Measurements from ENCODE around the gene TACC3.

TACC3 gene

GRCh38 chr4:1705732-1706131 is 15.6 kb upstream of the TACC3 start:
- no peak for DNase-seq

GRCh38 chr4:1706358-1706757 is 15.0 kb upstream of the TACC3 start:
- DNase-seq = no peak

DNA sequence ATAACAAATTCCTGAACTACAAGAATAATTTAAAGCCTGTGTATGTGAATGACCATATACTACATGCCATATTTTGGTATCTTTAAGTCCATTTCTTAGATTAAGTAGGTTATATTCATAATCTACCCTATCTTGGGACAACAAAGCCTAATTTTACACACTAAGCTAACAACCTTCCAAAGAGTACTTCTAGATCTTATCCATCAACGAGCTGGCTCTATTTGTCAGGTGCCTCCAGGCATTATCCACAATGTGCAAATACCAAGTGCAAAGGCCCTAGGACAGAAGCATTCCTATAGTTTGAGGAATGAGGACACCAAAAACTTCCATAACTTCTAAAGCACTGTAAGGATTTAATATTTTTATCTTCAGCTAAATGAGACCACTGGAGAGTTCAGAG is 12.7 kb upstream of the TACC3 start:
- DNase-seq = no peak

DNA sequence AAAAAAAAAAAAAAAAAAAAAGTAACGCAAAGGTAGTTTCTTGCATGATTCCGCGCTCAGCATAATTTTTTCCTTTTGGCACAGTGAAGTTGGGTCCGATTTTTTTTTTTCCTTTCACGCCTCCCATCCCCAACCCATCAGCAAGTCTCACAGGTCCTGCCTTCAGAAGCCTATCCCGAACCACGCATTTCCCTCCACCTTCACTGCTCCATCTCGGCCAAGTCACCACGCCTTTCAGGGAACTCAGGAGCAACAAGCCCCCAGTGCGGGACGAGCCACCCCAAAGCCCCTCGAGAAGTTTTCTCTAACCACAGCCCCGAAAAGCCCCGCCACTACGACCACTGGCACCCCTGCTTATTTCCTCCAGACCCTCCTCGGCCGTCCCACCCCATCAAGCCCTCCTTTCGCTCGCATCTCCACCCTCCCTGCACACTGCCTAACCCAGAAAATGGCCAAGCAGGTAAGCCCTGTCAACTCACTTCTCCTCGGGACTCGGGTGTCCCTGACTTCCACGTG is 10.2 kb upstream of the TACC3 start:
- no peak for DNase-seq

DNA sequence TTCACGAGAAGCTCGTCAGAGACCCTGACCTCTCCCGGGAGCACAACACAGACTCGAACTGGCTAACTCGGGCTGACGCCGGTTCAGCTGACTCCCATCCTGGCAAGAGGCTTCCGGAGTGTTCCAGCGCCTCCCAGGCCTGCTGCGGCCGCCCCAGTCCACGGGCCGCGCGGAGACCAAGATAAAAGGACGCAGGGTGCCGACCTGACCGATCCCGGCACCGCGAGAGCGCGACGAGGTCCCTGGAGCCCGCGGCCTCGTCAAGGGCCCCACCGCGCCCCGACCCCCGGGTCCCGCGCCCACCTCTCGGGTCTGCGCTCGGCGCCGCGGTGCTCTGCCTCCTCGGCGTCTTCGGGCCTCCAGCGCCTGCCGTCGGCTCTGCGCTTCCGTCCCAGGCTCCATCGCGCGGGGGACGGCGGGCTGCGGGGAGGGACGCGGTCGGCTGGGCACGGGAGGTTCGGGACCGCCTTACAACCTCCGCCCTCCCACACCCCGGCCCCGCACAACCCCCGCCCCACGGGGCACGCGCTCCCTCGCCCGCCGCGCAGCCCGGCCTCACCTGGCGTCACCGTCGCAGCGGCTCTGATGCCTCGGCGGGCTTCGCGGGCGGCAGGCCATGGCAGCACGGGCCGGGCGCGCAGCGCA is 9.6 kb upstream of the TACC3 start:
- peak in 1 of 2 donors; percentile 42 for DNase-seq

GRCh38 chr4:1712216-1713002 is 8.9 kb upstream of the TACC3 start, which contains the start of gene SLBP:
Gene SLBP (minus strand): TSS chr4:1712319. CDS start chr4:1712188, 131 bp downstream.
- peak; percentile 98 to 99 for DNase-seq

DNA sequence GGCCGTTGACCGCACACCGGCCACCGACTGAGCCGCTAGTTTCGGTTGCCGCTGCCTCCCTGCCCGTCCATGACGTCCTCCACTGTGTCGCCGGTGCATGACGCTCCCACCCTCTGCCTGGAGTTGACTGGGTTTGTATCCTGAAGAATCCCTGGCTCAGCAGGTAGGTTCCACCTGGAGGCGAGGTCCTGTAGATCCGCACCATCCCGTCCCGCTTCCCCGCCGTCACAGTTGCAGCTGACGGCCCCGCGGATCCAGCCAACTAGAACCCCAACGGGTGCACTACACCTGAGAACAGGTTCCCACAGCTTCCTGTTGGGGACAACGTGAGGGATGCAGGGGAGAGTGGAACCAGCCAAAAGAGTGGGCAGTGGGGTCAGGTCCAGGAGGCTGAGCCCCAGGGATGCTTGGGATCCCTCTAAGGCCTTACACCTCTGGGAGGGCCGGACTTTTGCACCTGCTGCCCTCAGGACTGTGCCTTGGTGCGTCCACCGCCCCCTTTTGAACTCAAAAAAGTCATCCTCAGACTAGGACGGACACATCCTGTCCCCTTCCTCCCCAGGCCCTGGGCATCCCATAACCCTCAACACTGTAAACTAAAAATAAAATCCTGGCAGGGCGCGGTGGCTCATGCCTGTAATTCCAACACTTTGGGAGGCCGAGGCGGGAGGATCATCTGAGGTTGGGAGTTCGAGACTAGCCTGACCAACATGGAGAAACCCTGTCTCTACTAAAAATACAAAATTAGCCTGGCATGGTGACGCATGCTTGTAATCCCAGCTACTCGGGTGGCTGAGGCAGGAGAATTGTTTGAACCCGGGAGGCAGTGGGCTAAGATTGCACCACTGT is 8.1 kb upstream of the TACC3 start:
- no peak for DNase-seq

- DNase-seq = no peak
Observed at GRCh38 chr4:1714303-1715001, 6.9 kb upstream of the TACC3 start.

GRCh38 chr4:1715002-1715758 is 6.1 kb upstream of the TACC3 start:
- DNase-seq = peak in 1 of 2 donors; percentile 49

GRCh38 chr4:1716065-1716945 is 5.0 kb upstream of the TACC3 start:
- no peak for DNase-seq

DNA sequence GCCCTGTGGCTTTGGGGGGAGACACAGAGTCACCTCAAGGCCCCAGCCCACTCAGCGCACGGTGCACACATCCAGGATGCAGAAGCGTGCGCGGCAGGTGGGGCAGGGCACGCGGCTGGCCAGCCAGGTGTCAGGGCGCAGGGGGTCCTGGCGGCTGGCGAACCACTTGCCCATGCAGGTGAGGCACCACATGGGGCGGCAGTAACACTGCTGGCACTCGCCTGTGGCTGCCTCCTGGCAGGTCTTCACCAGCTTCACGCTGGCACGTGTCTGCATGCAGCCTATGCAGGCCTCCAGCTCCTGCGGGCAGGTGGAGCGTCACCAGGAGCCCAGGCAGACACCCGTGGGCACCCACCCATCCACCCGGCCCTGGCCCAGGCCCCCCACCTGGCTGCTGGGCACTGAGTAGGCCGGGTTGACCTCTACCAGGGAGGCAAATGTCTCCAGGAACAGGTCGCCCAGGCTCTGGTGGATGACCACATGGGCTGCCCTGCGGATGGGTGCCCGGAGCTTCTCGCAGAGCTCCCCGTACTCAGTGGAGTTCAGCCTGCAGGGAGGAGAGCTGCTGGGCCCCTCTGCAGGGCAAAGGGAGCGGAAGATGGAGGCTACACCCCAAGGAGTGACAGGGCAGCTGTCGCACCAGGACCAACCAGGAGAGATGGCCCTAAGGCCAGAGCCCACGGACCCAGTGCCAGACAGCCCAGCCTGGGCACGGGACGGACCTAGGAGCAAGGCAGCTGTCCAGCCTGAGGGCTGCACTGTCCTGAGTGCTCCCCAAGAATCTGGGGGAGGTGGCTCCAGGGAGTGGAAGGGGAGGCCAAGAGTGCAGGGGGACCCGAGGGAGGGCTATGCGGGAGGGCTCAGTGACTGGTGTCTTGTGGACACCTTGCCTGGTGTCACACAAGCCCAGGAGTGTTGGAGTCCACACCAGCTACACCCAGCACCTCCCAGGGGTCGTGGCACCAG is 3.9 kb upstream of the TACC3 start:
- DNase-seq = no peak

GRCh38 chr4:1718095-1718850 is 3.0 kb upstream of the TACC3 start:
- no peak for DNase-seq

GRCh38 chr4:1720163-1720983 is 948 bp upstream of the TACC3 start:
- peak; percentile 15 to 48 for DNase-seq

DNA sequence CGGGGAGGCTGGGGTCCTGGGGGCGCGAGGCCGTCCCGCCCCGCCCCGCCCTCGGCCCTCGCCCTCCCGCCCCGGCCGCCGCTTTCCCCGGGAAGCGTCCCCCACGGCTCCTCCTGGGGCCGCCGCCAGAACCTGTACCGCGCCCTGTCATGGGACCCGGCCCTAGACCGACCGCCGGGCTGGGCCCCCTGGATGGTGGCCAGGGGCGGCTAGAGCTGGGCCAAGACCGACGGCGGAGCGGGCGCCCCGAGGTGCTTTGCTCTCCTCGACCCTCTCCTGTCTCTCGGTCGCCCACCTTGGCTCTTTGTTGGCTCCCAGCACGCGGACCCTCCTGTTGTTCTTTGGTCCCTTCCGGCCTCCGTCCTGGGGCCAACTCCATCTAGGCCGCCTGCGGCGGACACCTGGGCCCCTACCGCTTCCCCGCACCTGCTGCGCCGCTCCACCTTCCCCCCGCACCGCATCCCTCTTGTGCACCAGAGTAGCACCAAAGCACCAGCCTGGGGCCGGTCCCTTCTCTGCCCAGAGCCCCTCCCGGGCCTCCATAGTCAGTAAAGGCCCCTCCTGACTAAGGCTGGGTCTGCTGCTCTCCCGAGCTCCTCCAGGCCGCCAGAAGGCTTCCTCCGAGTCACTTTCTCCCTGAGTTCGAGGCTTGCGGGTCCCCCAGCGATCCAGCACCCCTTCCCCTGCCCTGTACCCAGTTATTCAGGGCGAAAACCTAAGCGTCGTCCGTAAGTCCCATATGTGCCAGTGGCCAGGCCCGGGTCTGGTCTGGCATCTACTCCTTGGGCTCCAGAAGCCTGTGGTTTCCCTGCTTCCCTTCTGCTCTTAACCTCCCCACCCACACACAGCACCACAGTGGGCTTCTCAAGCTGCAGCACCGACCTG is 587 bp downstream of the TACC3 start:
- DNase-seq = no peak

GRCh38 chr4:1722551-1723118 is 1.3 kb downstream of the TACC3 start:
- no peak for DNase-seq

DNA sequence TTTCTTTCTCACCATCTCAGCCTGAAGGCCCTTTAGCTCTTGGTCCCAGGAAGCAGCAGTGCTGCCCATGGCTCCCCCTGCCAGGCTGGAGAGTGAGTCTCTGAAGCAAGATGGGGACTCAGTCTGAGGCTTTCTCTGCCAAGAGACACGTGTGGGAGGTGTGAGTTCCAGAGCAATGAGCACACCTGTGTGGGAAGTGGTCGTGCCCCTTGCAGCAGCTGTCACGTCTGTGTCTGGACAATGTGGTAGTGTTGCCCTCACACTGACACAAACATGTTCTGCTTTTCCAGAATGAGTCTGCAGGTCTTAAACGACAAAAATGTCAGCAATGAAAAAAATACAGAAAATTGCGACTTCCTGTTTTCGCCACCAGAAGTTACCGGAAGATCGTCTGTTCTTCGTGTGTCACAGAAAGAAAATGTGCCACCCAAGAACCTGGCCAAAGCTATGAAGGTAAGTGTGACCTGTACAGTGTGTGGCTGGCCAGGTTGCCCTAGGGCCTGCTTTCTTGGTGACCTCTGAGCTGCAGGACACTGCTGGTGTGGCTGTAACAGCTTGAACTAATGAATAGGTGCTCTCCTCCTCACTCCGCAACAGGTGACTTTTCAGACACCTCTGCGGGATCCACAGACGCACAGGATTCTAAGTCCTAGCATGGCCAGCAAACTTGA is 1.9 kb downstream of the TACC3 start:
- peak; percentile 66 to 75 for DNase-seq
